ENCODE measurements around the gene PPARA.

GRCh38 chr22:46122980-46123693 lies 27.2 kb upstream of the PPARA start:
- TF ChIP-seq CTCF (IDR thresholded peaks at IDR 0.05) = no peak
- TF ChIP-seq POLR2A (IDR thresholded peaks at IDR 0.05) = no peak
